HCT116 (cell line): ENCODE results near the gene LMX1A. TPM values are rescaled to one million over a fixed set of nuclear protein-coding genes. Genes with fewer than 3 reads are reported as not detected.

Experiments
- ATAC-seq: fragments of 200-7000 bp; cut with Tn5 transposase; 2 replicates; pipeline ENCODE4 v1.9.1; 2020; ENCODE audit warnings: mild to moderate bottlenecking, moderate library complexity
- BruUV-seq: library from RNA; stranded (reverse); fragments of 400-500 nt; replicated peaks from 2 replicates; lab custom pipeline; 2021; lab: Mats Ljungman, UMichigan
- CTCF ChIA-PET: fragments of 300-600 bp; sonication (Branson Sonifier 250); formaldehyde crosslinking; loops from one replicate; lab custom pipeline; 2021; ENCODE audit warnings: antibody characterized with exemption; lab: Charles Lee
- POLR2A ChIA-PET: fragments of 300-600, 350-600 bp; sonication (Branson Sonifier 250); formaldehyde crosslinking; loops from one replicate; lab custom pipeline; 2021; ENCODE audit warnings: antibody characterized with exemption; lab: Charles Lee
- RAD21 ChIA-PET, 2 experiments: fragments of 300-600 bp; sonication (Branson Sonifier 250); formaldehyde crosslinking; loops; one replicate each; lab custom pipeline; 2023; ENCODE audit warnings: low total read pairs in 2 of 2; ENCODE audit not compliant: uncharacterized antibody in 2 of 2, unreplicated experiment in 2 of 2, low non-redundant PET in 1 of 2; lab: Charles Lee
- DNase-seq: peaks from one replicate; pipeline ENCODE4 v3.0.0-alpha.2; 2010; ENCODE audit warnings: low read depth, low spot score
- H2AFZ ChIP-seq: fragments of 200-600 bp; shearing (Covaris generic), sonication (generic); 2 replicates; pipeline ENCODE4 v1.6.1; 2017; ENCODE audit warnings: low read depth, mixed run types, mixed read lengths, antibody characterized with exemption, low read length; ENCODE audit not compliant: poor library complexity, severe bottlenecking
- H3K27ac ChIP-seq: 2 replicates; pipeline ENCODE4 v1.5.1; 2012; ENCODE audit warnings: low read depth, low read length
- H3K27me3 ChIP-seq: fragments of 200-600 bp; sonication (generic); 2 replicates; pipeline ENCODE4 v1.6.1; 2016; ENCODE audit warnings: mixed run types, low read length, mixed read lengths; ENCODE audit not compliant: insufficient read depth
- H3K36me3 ChIP-seq, 2 experiments: fragments of 200-500 bp in 1 of 2; fragments of 200-600 bp in 1 of 2; sonication (Bioruptor generic) in 1 of 2; sonication (generic) in 1 of 2; 2 replicates each; pipeline versions ENCODE4 v1.5.1 to v1.6.1; 2014 to 2016; ENCODE audit warnings: low read length in 2 of 2, inconsistent platforms in 1 of 2, mixed read lengths in 1 of 2, mixed run types in 1 of 2; ENCODE audit not compliant: insufficient read depth in 2 of 2, control insufficient read depth in 1 of 2
- H3K4me1 ChIP-seq, 2 experiments: fragments of 200-600 bp in 1 of 2; sonication (generic) in 1 of 2; 2 replicates each; pipeline versions ENCODE4 v1.5.1 to v1.6.1; 2012 to 2017; ENCODE audit warnings: low read length in 2 of 2, inconsistent platforms in 1 of 2, mild to moderate bottlenecking in 1 of 2, mixed read lengths in 1 of 2, mixed run types in 1 of 2, moderate library complexity in 1 of 2; ENCODE audit not compliant: insufficient read depth in 2 of 2, control insufficient read depth in 1 of 2
- H3K4me2 ChIP-seq: fragments of 200-600 bp; sonication (generic); 2 replicates; pipeline ENCODE4 v1.6.1; 2017; ENCODE audit warnings: mixed run types, low read length, mixed read lengths
- H3K4me3 ChIP-seq, 2 experiments: fragments of 200-600 bp in 1 of 2; sonication (generic) in 1 of 2; replicated peaks in 1 of 2; 2 replicates each; pipeline ENCODE4 v1.5.1; 2011 to 2016; ENCODE audit warnings: low read length in 2 of 2, control low read depth in 1 of 2, low read depth in 1 of 2, mild to moderate bottlenecking in 1 of 2, mixed read lengths in 1 of 2, mixed run types in 1 of 2
- H3K79me2 ChIP-seq: fragments of 200-600 bp; sonication (generic); 2 replicates; pipeline ENCODE4 v1.6.1; 2017; ENCODE audit warnings: mild to moderate bottlenecking, mixed run types, low read length, moderate library complexity, mixed read lengths; ENCODE audit not compliant: insufficient read depth
- H3K9ac ChIP-seq: fragments of 200-600 bp; sonication (generic); 2 replicates; pipeline ENCODE4 v1.6.1; 2016; ENCODE audit warnings: low read length, mixed read lengths
- H3K9me2 ChIP-seq: fragments of 200-600 bp; sonication (generic), shearing (Covaris generic); 2 replicates; pipeline ENCODE4 v1.6.1; 2017; ENCODE audit warnings: mixed run types, mild to moderate bottlenecking, moderate library complexity; ENCODE audit not compliant: insufficient read depth
- H3K9me3 ChIP-seq, 2 experiments: fragments of 200-500 bp in 1 of 2; fragments of 200-600 bp in 1 of 2; sonication (Bioruptor generic) in 1 of 2; sonication (generic) in 1 of 2; 2 replicates each; pipeline ENCODE4 v1.6.1; 2014 to 2017; ENCODE audit warnings: low read length in 2 of 2, mixed read lengths in 2 of 2, inconsistent platforms in 1 of 2, low read depth in 1 of 2, mild to moderate bottlenecking in 1 of 2, mixed run types in 1 of 2, moderate library complexity in 1 of 2; ENCODE audit not compliant: control insufficient read depth in 1 of 2, insufficient read depth in 1 of 2
- H4K20me1 ChIP-seq: fragments of 200-600 bp; sonication (generic), shearing (Covaris generic); 2 replicates; pipeline ENCODE4 v1.6.1; 2017; ENCODE audit warnings: mixed run types, mild to moderate bottlenecking, moderate library complexity; ENCODE audit not compliant: insufficient read depth
- POLR2AphosphoS5 ChIP-seq: IDR thresholded peaks from 2 replicates; pipeline ENCODE4 v1.6.1; 2011; ENCODE audit warnings: mild to moderate bottlenecking, low read depth, low read length, moderate library complexity
- RAD21 ChIP-seq: IDR thresholded peaks from 2 replicates; pipeline ENCODE4 v1.6.1; 2012; ENCODE audit warnings: low read depth, mild to moderate bottlenecking
- REST ChIP-seq: IDR thresholded peaks from 2 replicates; pipeline ENCODE4 v1.6.1; 2012; ENCODE audit warnings: low read depth
- SIN3A ChIP-seq: IDR thresholded peaks from 2 replicates; pipeline ENCODE4 v1.6.1; 2012; ENCODE audit warnings: low read depth
- SP1 ChIP-seq: IDR thresholded peaks from 2 replicates; pipeline ENCODE4 v1.6.1; 2012; ENCODE audit warnings: low read depth
- SRF ChIP-seq: IDR thresholded peaks from 2 replicates; pipeline ENCODE4 v1.6.1; 2012; ENCODE audit warnings: low read depth
- YY1 ChIP-seq: IDR thresholded peaks from 2 replicates; pipeline ENCODE4 v1.6.1; 2011; ENCODE audit warnings: low read length, low read depth, moderate library complexity, mild to moderate bottlenecking; ENCODE audit not compliant: insufficient replicate concordance; ENCODE audit errors: extremely low read depth
- ZBTB33 ChIP-seq: IDR thresholded peaks from 2 replicates; pipeline ENCODE4 v1.6.1; 2011; ENCODE audit warnings: mild to moderate bottlenecking, low read length, moderate library complexity; ENCODE audit not compliant: insufficient replicate concordance; ENCODE audit errors: extremely low read depth
- ZNF274 ChIP-seq: fragments of 200-500 bp; sonication (Bioruptor generic); IDR thresholded peaks from 2 replicates; pipeline ENCODE4 v1.6.1; 2014; ENCODE audit warnings: mild to moderate bottlenecking, low read depth, low read length, inconsistent platforms
- intact Hi-C: fragments of 100-400 bp; cut with micrococcal nuclease; formaldehyde crosslinking; loops from 2 replicates; pipeline ENCODE4 v1.10.0; 2022
- total RNA-seq: library from RNA; stranded (reverse); gene quantifications from one replicate; pipeline ENCODE4 v1.2.1, GENCODE V29; 2021; ENCODE audit not compliant: unreplicated experiment

The LMX1A gene
- total RNA-seq, 1 experiment from 2014 or later: not detected

- TF ChIP-seq ZBTB33 (no peak), REST (no peak), POLR2AphosphoS5 (no peak), SIN3A (no peak)
Observed at GRCh38 chr1:165207853-165208515, 148.5 kb downstream of the LMX1A start (continued).

DNA sequence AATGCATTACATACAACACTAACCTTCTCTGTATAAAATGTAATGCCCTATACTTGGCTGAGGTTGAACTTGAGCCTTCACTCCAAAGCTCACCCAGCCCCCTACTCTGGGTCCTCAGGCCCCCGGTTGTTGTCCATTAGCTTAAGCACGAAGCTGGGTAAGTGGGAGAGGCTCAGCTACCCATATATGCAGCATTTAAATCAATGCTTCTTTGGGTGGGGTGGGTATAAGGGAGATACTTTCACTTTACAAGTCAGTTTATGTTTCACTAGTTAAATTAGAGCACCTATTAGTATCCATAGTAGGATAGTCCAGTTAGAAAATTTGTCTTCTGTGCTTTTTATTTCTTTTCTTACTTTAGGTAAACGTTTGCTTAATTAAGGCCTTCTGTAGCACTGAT is 151.4 kb downstream of the LMX1A start:
- H3K9ac ChIP-seq: no peak overlapping the region
- H4K20me1 ChIP-seq: no peaks in the 10 kb centered on the region
- H3K27ac ChIP-seq: no peak overlapping the region
- intact Hi-C loops: no loop called here
- no peaks in the 10 kb centered on the region for H3K79me2 ChIP-seq
- H3K9me3 ChIP-seq: no peaks in the 10 kb centered on the region
- H3K4me1 ChIP-seq: no peaks in the 10 kb centered on the region
- H2AFZ ChIP-seq: no peak overlapping the region
- no peaks in the 10 kb centered on the region for H3K36me3 ChIP-seq
- POLR2A ChIA-PET: no interaction called here
- TF ChIP-seq RAD21: no peak
- no peak for TF ChIP-seq SIN3A
- TF ChIP-seq SRF: no peak
- TF ChIP-seq ZNF274: no peak
- no peak for TF ChIP-seq REST
- TF ChIP-seq SP1: no peak
- TF ChIP-seq YY1: no peak
- TF ChIP-seq, all 23 proteins: peak for 0
- H3K9me2 ChIP-seq: no peaks in the 10 kb centered on the region
- no TSS peak for BruUV-seq
- H3K4me3 ChIP-seq: no peak overlapping the region
- ChIA-PET RAD21 (no interaction called here), CTCF (no interaction called here)
- H3K27me3 ChIP-seq: 0 out of 2 replicates have a peak, but pooled peaks cover 7% of the 10 kb centered on the region
- ATAC-seq (no peak), DNase-seq (no peak)
- no peak overlapping the region for H3K4me2 ChIP-seq
